ENCODE data around the gene ZBTB8B.
A peak's percentile ranks its signal among the peaks of the same experiment; 100 is the strongest.
"Not testable (repeated sequence)": the region's sequence is repeated elsewhere in the genome, so short reads cannot be mapped to it uniquely, and the experiment has no call there.

ZBTB8B gene

DNA sequence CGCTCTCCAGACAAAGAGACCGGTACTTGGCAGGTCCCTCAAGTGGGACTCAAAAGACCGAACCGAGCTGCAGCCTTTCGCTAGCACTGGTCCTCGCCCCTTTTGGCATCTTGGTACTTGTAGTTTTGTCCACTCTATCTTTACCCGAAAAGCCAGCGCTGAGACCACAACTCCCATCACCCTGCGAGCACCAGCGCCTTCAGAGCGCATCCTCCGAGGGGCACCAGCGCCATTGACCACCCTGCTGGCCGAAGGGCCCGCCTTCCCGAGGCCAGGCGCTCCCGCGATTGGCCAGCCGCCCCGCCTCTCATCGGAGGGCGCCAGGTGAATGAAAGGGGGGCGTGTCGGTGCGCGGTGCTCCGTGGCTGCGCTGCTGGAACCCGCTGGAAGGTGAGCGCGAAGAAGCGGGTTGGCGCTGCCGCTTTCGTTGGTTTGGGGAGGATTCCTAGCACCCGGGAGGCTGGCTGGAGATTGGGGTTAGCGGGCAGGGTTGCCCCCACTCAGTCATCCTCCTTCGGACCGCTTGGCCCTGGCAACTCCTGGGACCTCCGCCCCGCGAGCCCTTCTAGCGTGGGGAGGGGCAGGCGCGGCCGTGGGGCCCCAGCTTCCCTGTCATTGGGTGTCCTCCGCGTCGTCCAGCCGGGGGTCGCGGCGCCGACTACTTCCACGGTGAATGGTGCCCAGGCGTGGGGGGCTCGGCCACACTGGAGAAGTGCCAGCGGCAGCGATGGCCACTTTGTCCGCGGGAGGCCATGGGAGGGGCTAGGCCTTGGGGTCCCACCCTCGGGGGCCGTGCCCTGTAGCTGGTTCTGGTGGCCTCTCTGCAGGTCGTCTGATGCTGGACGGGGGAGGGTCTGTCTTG lies at the start of gene ZBTB8B:
Gene ZBTB8B, plus strand, starts transcription at position 357 of the 862 bp plus-strand sequence. CDS start 5,553 bp downstream, outside the sequence.
- DNase-seq, result peak; percentile 45

GRCh38 chr1:32421775-32422174 lies 43.1 kb upstream of the ZBTB8B start:
- DNase-seq, result no peak

DNA sequence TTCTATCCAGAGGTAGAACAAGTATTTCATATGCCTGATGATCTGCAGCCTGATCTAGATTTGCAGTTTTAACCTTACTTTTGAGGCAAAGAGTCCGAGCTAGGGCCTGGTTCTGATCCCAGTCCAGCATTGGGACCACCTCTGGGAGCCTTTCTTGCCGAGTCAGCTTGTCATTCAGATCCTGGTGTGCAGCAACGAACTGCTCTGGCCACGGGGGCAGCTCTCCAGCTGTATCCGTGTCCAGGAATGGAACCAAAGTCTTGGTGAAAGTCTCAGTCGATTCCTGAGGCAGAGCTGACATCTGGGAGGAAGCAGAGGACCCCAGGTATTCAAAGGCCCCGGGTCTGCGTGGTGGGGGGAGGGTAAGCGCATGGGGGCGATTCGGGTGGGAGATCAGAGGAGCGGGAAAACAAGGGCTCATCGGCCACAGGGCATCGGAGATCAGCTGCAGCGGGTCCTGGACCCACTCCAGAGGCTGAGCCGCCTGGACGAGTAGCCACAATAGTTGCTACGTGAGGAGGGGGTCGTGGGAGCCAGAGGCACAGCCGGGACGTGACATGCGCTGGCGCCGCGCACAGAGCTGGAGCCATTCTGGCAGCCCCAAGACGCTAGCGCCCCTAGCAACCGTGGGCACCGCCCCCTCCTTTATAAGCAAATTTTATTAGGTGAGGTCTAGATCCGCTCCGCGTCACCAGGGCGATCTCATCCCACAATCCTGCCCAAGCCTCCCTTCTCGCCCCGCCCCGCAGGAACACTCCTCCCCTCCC lies 38.2 kb upstream of the ZBTB8B start:
- DNase-seq, result no peak

- no peak for DNase-seq
Measured at GRCh38 chr1:32427264-32427963, 37.5 kb upstream of the ZBTB8B start.

GRCh38 chr1:32431736-32432400 lies 33.0 kb upstream of the ZBTB8B start:
- DNase-seq, result no peak

- no peak for DNase-seq
Measured at GRCh38 chr1:32438136-32438535, 26.7 kb upstream of the ZBTB8B start.

GRCh38 chr1:32438777-32439176 lies 26.1 kb upstream of the ZBTB8B start:
- DNase-seq, result not testable (repeated sequence)

DNA sequence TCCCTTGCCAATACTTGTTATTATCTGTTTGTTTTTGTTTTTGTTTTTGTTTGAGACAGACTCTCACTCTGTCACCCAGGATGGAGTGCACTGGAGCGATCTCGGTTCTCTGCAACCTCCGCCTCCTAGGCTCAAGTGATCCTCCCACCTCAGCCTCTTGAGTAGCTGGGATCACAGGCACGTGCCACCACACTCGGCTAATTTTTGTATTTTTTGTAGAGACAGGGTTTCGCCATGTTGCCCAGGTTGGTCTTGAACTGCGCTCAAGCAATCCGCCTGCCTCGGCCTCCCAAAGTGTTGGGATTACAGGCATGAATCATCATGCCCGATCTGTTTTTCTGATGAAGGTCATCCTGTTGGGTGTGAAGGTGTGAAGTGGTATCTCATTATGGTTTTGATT lies 23.4 kb upstream of the ZBTB8B start:
- not testable (repeated sequence) for DNase-seq

DNA sequence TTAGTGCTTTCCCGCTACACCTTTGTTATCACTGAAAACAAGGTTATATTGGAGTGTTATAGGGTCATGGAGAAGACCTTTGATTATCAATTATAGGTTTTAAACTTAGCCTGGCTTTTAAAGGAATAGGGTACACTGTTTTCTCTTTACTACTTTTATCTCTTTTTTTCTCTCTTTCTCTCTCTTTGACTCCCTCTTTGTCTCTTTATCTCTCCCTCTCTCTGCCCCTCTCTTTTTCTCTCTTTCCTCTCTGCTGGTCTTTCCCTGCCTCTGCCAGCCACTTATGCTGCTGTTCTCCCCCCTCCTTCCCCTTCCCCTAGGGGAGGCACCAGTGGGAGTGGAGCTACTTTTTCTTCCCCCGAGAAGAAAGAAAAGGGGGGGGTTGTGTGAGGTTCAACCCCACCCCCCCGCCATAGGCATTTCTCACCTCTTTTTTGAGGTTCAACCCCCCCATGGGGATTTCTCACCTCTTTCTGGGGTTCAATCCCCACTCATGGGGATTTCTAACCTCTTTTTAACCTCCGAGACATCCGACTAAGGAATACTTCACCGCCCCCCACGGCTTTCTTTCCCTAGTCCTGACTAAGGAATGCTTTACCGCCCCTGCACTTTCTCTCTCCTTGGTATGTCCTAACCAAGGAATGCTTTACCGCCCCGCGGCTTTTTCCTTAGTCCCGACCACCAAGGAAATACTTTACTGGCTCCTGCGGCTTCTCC lies 17.2 kb upstream of the ZBTB8B start:
- DNase-seq, result no peak

GRCh38 chr1:32448186-32448772 lies 16.6 kb upstream of the ZBTB8B start:
- peak; percentile 35 for DNase-seq

DNA sequence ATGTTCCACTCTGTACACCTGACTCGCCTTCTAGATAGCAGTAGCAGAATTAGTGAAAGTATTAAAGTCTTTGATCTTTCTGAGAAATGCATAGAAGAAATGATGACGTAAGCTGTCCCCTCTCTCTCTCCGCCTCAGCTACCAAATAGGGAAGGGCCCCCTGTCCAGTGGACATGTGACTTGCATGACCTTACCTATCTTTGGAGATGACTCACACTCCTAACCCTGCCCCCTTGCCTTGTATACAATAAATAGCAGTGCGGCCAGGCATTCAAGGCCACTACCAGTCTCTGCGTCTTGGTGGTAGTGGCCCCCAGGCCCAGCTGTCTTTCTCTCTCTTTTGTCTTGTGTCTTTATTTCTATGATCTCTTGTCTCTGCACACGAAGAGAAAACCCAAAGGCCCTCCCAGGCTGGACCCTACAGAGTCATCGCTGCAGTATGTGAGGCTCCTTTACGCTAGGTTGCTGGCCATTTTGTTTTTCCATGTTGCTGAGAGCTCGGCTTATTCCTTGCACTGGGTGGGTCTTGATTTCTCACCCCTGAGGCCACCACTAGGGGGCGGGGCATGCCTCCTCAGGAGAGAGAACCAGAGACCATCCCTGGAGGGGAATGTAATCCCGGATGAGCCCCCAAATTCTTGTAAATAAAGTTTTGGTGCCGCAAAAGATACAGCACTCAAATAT lies 16.0 kb upstream of the ZBTB8B start:
- no peak for DNase-seq

GRCh38 chr1:32449457-32449831 lies 15.4 kb upstream of the ZBTB8B start:
- DNase-seq, result not testable (repeated sequence)

GRCh38 chr1:32454726-32455125 lies 10.1 kb upstream of the ZBTB8B start:
- no peak for DNase-seq

- no peak for DNase-seq
Measured at GRCh38 chr1:32455958-32456357, 8.9 kb upstream of the ZBTB8B start.

- DNase-seq, result not testable (repeated sequence)
Measured at GRCh38 chr1:32458798-32459197, 6.1 kb upstream of the ZBTB8B start.

DNA sequence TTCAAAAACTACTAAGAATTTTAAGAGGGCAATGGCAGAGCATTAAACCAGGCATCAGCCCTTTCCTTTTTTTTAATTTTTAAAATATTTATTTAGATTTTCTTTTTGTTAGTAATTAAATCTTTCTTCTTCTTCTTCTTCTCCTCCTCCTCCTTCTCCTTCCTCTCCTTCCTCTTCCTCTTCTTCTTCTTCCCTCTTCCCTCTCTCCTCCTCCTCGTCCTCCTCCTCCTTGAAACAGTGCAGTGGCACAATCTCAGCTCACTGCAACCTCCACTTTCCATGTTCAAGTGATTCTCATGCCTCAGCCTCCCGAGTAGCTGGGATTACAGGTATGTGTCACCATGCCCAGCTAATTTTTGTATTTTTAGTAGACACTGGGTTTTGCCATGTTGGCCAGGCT lies 1.9 kb upstream of the ZBTB8B start:
- not testable (repeated sequence) for DNase-seq

DNA sequence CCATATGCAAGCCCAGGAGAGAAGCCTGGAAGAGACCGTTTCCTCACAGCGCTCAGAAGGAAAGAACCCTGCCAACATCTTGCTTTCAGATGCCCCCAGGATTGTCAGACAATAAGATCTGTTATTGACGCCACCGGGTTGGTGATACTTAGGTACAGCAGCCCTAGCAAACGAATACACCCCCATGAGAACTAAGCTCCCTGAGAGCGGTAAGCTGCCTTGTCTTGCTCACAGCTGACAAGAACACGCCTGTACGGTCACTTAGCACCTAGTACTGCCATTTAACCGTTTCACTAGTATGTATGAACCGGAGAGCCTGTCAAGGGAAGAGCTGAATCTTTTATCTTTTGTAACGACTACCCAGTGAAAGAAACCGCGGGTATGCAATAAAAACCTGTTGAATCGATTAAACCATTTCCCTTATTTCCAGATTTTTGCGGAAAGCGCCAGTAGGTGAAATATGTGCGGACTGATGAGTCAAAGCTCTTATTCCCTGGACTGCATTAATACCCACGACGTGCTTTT lies 619 bp upstream of the ZBTB8B start:
- DNase-seq, result no peak

- DNase-seq, result no peak
Measured at GRCh38 chr1:32465578-32465933, 684 bp downstream of the ZBTB8B start.

GRCh38 chr1:32466761-32467160 lies 1.9 kb downstream of the ZBTB8B start:
- DNase-seq, result no peak

DNA sequence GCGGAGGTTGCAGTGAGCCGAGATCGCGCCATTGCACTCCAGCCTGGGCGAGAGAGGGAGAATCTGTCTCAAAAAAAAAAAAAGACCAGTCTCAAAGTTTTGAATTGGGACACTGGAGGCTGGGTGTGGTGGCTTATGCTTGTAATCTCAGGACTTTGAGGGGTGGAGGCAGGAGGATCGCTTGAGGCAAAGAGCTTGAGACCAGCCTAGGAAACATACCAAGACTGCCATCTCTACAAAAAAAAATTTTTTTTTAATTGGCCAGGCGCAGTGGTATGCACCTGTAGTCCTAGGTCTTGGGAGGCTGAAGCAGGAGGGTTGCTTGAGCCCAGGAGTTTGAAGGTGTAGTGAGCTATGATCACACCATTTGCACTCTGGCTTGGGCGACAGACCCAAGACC lies 3.9 kb downstream of the ZBTB8B start:
- no peak for DNase-seq

DNA sequence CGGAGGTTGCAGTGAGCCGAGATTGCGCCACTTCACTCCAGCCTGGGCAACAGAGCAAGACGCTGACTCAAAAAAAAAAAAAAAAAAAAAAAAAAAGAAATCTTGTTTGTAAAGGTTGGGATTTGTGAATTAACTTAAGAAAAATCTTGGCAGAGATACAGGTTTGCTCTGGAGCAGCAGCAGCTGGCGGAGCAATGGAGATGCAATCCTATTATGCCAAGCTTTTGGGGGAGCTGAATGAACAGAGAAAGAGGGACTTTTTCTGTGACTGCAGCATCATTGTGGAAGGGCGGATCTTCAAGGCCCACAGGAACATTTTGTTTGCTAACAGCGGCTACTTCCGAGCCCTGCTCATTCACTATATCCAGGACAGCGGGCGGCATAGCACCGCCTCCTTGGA lies 5.6 kb downstream of the ZBTB8B start:
- no peak for DNase-seq
